ENCODE data around the gene KPNA4.

DNA sequence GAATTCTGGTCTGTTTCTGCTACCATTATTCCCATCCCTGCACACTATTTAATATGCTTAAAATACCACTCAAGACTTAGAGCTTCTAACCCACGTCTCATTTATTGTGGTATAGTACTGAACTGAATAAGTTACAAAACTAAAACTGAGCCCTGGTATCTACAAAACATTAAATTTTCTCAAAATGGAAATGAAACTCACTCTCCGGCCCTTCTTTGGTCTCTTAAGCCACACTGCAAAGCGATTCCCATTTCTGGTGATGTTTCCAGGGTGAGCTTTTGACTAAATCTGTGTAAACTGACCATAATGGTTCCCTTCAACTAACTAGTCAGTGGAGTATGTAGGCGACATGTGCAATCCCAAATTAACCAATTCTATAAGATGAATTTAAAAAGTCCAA lies 18.6 kb downstream of the KPNA4 start:
- TF ChIP-seq, protein P1, sequence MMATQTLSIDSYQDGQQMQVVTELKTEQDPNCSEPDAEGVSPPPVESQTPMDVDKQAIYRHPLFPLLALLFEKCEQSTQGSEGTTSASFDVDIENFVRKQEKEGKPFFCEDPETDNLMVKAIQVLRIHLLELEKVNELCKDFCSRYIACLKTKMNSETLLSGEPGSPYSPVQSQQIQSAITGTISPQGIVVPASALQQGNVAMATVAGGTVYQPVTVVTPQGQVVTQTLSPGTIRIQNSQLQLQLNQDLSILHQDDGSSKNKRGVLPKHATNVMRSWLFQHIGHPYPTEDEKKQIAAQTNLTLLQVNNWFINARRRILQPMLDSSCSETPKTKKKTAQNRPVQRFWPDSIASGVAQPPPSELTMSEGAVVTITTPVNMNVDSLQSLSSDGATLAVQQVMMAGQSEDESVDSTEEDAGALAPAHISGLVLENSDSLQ (IDR thresholded peaks at IDR 0.05), result no peak
- TF ChIP-seq SUZ12 (IDR thresholded peaks at IDR 0.05) (no peak), SP1 (IDR thresholded peaks at IDR 0.05) (no peak), TARDBP (IDR thresholded peaks at IDR 0.05) (no peak), ZNF384 (IDR thresholded peaks at IDR 0.05) (no peak), ARNT (IDR thresholded peaks at IDR 0.05) (no peak), BHLHE40 (IDR thresholded peaks at IDR 0.05; ENCODE audit: borderline replicate concordance) (no peak), FOXA1 (IDR thresholded peaks at IDR 0.05) (no peak), LEF1 (IDR thresholded peaks at IDR 0.05; ENCODE audit: borderline replicate concordance) (no peak), ELF4 (IDR thresholded peaks at IDR 0.05) (no peak), FOXK2 (IDR thresholded peaks at IDR 0.05) (no peak), CTBP1 (IDR thresholded peaks at IDR 0.05; ENCODE audit: borderline replicate concordance) (no peak), FOXM1 (IDR thresholded peaks at IDR 0.05; ENCODE audit: borderline replicate concordance) (no peak)
